Non-pigmented ciliary epithelial cell (primary cell): ENCODE measurements around the gene CLEC4D.
"Not testable (repeated sequence)": the region's sequence is repeated elsewhere in the genome, so short reads cannot be mapped to it uniquely, and the experiment has no call there.

Source experiments
- DNase-seq: peaks from one replicate; pipeline ENCODE4 v3.0.0-alpha.2; 2010; ENCODE audit warnings: low read depth

The CLEC4D gene

GRCh38 chr12:8513256-8513655, at the start of gene CLEC4D:
Gene CLEC4D, plus strand, starts transcription at chr12:8513503. Its CDS starts 230 bp downstream, at chr12:8513733.
- DNase-seq: no peak

DNA sequence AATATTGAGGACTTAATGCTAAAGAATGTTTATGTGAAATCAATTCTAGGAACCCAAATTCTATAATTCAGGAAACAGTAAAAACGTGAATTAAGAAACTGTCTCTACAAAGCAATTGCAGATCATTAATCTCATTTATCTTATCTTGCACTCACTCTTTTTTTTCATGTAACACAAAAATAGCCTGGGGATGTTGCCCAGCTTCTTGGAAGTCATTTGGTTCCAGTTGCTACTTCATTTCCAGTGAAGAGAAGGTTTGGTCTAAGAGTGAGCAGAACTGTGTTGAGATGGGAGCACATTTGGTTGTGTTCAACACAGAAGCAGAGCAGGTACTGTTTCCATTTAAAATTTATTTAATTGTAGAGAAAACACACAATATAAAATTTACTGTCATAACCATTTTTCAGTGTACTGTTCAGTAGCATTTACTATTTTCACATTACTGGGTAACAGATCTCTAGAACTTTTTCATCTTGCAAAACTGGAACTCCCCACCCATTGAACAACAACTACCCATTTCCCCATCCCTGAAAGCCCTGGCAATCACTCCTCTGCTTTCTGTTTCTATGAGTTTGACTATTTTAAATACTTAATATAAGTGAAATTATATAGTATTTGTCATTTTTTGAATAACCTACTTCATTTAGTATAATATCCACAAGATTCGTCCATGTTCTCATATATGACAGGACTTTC, 47.9 kb upstream of the CLEC4D start:
- DNase-seq: no peak

GRCh38 chr12:8466241-8466640, 47.1 kb upstream of the CLEC4D start:
- no peak for DNase-seq

DNA sequence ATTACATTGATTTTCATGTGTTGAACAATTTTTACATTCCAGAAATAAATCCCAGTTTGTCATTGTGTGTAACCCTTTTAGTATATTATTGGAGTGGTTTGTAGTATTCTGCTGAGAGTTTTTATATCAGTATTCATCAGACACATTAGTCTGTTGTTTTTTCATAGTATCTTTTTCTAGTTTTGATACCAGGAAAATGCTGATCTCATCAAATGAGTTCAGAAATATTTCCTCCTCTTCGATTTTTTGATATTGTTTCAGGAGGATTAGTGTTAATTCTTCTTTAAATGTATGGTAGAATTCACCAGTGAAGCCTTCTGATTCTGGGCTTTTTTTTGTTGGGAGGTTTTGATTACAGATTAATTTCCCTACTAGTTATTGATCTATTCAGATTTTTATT, 42.2 kb upstream of the CLEC4D start:
- no peak for DNase-seq

GRCh38 chr12:8475508-8476203, 37.6 kb upstream of the CLEC4D start:
- DNase-seq: no peak

- DNase-seq: no peak
Measured at GRCh38 chr12:8482571-8483061, 30.7 kb upstream of the CLEC4D start.

- DNase-seq: no peak
Measured at GRCh38 chr12:8483079-8483478, 30.2 kb upstream of the CLEC4D start.

GRCh38 chr12:8491646-8492530, 21.4 kb upstream of the CLEC4D start:
- no peak for DNase-seq

- no peak for DNase-seq
Measured at GRCh38 chr12:8493084-8493483, 20.2 kb upstream of the CLEC4D start.

- DNase-seq: not testable (repeated sequence)
Measured at GRCh38 chr12:8495671-8496070, 17.6 kb upstream of the CLEC4D start.

DNA sequence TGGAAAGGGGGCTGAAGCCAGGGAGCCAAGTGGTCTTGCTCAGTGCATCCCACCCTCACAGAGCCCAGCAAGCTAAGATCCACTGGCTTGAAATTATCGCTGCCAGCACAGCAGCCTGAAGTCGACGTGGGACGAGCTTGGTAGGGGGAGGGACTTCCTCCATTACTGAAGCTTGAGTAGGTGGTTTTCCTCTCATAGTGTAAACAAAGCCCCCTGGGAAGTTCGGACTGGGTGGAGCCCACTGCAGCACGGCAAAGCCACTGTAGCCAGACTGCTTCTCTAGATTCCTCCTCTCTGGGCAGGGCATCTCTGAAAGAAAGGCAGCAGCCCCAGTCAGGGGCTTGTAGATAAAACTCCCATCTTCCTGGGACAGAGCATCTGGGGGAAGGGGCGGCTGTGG, 17.2 kb upstream of the CLEC4D start:
- DNase-seq: not testable (repeated sequence)

DNA sequence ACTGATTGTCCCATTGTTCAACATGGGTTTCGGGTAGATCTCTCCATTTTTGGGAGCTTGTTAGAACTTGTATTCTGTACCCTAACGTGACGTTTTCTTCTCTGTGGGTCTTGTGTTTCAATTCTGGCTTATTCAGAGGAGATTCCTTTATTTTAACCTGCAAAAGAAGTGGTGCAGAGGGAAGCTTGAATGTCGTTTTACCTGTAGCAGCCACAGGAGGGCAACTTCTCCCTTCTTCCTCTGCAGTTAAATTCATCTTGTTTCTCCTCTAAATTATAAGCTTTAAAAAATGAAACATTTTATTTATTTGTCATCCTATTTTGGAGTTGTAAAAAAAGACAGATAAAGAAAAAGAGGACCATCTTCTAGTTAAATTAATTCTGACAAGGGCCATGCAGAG, 13.7 kb upstream of the CLEC4D start:
- no peak for DNase-seq

GRCh38 chr12:8501720-8502119, 11.6 kb upstream of the CLEC4D start:
- no peak for DNase-seq

DNA sequence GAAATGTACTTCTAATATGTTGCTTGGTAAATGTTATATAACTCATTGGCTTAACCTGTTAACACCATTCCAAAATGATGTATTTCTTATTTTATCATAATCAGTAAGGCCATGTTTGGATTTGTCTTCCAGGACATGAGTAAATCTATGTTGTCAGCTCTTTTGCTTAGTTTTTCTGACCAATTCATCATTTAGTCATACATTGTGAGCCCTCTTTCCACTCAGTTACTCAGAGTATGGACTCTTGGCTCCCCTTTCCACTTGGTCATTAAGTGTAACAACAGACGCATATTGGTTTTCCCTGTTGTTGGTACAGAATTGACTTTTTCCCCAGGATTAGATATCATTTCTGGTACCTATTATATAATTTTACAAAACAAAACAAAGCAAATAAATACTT, 9.0 kb upstream of the CLEC4D start:
- DNase-seq: no peak

DNA sequence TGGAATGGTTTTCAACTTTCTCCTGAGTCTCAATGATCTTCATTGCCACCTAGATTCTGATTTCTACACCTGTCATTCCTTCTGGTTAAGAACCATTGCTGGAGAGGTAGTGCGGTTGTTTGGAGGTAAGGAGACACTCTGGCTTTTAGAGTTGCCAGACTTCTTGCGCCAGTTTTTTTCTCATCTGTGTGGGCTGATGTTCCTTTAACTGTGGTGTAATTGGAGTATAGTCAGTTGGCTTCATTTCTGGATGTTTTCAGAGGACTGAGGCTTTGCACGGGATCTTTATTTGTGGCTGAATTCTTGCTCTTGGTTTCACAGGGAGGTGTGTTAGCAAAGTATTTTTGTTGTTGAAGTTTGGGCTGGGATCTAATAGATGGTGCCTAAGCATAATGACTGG, 5.7 kb upstream of the CLEC4D start:
- DNase-seq: no peak

DNA sequence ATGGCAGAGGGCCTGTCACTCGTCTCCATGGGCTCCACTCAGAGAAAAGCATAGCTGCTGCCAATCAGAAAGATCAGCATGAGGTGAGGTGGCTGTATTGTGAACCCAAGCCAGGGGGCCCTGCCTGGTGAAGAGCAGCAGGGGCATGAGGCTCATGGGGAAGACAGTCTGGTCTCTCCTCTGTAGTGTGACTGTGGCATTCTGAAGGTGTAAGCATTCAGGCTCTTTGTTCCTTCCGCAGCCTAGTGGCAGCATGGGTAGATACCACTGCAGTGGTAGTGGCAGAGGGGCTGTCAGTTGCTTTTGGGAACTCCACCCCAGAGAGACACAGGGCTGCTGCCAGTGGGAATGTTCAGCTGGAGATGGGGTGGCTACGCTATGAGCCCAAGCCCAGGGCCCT, 5.1 kb upstream of the CLEC4D start:
- DNase-seq: no peak

DNA sequence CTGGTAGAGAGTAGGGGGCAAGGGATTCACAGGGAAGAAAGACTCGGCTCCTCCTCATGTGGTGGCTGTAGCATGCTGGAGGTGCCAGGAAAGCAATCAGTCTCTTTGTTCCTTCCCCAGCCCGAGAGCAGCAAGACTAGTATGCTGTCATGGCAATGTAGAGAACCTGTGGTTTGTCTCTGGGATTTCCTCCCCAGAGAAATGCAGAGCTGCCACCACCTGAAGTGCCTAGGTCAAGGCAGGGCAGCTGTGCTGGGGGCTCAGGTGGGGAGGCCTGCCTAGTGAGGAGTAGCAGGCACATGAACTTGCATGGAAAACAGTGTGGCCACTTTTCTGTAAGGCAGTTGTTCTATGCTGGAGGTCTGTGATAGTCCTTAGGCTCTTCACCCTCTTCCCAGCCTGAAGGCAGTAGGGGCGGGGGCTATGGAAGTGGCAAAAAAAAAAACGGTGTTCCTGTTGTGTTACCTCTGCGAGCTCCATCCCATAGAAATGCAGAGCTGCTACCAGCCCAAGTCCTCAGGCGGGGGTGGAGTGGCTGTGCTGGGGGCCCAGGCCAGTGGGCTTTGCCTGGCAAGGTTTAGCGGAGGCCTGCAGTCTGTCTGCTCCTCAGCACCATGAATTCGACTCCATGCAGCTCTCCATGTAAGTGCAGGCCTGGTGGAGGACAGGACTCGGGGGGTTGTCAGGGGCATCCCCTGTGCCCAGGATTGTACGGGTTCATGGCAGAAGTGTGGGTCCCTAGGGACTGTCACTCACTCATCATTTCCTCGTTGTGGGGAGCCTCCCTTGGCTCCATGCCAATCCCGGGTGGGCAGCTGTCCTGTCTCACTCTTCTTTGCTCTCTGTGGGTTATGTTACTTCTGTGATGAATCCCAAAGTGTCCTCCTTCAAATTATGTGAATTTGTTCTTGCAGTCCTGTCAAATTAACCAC, 4.1 kb upstream of the CLEC4D start:
- DNase-seq: no peak

GRCh38 chr12:8517971-8518370, 4.7 kb downstream of the CLEC4D start:
- no peak for DNase-seq

DNA sequence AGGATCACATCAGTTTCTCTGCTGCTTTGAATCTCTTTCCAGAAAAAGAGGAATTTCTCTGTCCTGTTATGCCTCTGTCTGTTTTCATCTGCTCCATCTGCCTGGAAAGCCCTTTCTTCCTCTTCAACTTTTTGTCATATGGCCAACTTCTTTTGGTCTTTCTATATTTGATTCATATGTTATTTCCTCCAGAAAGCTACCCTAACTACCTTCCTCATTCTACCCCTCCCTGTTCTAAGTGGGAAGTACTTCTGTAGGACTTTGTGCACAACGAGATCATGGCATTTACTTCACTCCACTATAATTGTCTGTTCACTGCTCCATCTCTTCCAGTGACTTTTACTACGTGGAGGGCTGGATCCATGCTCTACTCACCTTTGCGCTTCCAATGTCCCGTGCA, 5.9 kb downstream of the CLEC4D start:
- no peak for DNase-seq

DNA sequence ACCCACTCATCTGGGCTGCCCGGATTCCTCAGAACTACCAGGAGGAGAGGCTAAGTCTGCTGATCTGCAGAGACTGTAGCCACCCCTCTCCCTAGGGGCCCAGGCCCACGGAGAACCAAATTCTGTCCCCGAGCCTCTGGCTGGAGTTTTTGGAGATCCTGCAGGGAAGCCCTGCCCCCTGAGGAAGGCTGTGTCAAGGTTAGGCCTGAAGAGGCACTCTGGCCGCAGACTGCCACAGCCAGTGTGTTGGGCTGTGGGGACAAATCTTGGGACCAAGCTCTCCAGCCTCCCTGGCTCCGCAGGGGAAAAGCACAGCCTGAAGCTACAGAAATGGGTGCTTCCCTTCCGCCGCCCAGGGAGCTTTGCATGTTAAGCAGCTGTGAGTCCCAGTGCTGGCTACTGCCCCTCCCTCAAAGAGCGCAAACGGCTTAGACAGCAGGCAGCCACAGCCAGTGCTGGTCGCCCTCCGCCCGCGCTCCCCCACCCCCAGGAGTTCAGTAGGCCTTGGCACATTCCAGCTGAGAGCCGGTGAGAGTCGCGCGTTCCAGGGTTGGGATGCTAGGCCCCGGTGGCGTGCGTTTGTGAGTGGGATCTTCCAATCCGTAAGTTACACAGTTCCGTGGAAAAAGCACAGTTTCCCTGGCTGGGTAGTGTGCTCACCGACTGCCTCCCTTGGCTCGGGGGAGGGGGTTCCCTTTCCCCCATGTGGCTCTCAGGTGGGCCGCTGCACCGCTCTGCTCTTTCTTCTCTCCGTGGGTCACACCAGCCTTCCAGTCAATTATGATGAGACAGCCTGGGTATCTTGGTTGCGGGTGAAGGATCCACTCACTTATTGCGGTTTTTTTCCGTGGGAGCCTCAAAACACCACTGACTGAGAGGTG, 14.2 kb downstream of the CLEC4D start:
- DNase-seq: no peak

DNA sequence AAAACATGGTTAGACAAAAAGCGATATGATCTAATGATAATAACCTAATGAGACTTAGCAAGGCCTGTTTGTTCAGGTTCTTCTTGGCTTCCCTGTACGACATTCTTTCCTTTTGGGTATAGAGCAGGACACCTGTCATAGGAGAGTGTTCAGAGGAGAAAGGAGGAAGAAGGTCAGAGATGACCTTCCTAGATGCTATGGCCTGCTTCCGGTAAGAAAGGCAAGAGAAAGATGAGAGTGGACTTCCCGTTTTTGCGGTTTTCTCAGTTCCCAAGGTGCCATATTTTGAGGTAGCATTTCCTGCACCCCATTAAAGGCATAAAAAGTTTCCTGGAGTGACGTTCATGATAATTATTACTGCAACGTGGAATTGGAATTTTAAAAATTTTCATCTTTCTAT, 18.7 kb downstream of the CLEC4D start:
- no peak for DNase-seq
